Measurements from ENCODE around the gene COG8.

Gene COG8

DNA sequence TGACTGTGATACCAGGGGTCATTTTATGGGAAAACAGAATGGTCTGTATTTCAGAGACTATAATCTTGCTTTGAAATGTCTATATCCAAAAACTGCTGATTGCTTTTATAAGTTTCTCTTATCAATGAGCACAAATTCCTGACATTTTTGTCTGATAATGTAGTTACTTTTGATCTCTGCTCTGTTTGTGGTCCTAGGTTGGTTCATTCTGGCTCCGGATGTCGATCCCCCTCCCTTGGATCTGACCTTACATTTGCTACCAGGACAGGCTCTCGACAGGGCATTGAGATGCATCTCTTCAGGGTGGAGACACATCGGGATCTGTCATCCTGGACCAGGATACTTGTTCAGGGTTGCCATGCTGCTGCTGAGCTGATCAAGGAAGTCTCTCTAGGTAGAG, 55.5 kb downstream of the COG8 start:
- H3K79me2 ChIP-seq (ENCODE audit: insufficient read depth, low read length) = no peaks in the 10 kb centered on the region
- H3K27me3 ChIP-seq (ENCODE audit: low read length) = no peaks in the 10 kb centered on the region
- no peak overlapping the region for H3K9ac ChIP-seq (ENCODE audit: low read length)
- H2AFZ ChIP-seq (ENCODE audit: low read depth, low read length, severe bottlenecking) = no peak overlapping the region
- no peaks in the 10 kb centered on the region for H3F3A ChIP-seq (ENCODE audit: insufficient read depth)
- no peak overlapping the region for H3K27ac ChIP-seq (ENCODE audit: low read depth, low read length)
- H3K9me3 ChIP-seq (ENCODE audit: insufficient read depth, low read length) = no peaks in the 10 kb centered on the region
- H3K9me2 ChIP-seq (replicated peaks; ENCODE audit: insufficient read depth, low read length) = no peaks in the 10 kb centered on the region
- H4K20me1 ChIP-seq (ENCODE audit: low read depth, low read length) = no peaks in the 10 kb centered on the region
- H3K4me3 ChIP-seq (ENCODE audit: insufficient read depth, low read length, poor library complexity, severe bottlenecking) = no peak overlapping the region
- TF ChIP-seq, protein P1, sequence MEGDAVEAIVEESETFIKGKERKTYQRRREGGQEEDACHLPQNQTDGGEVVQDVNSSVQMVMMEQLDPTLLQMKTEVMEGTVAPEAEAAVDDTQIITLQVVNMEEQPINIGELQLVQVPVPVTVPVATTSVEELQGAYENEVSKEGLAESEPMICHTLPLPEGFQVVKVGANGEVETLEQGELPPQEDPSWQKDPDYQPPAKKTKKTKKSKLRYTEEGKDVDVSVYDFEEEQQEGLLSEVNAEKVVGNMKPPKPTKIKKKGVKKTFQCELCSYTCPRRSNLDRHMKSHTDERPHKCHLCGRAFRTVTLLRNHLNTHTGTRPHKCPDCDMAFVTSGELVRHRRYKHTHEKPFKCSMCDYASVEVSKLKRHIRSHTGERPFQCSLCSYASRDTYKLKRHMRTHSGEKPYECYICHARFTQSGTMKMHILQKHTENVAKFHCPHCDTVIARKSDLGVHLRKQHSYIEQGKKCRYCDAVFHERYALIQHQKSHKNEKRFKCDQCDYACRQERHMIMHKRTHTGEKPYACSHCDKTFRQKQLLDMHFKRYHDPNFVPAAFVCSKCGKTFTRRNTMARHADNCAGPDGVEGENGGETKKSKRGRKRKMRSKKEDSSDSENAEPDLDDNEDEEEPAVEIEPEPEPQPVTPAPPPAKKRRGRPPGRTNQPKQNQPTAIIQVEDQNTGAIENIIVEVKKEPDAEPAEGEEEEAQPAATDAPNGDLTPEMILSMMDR (IDR thresholded peaks at IDR 0.05; ENCODE audit: insufficient read depth, low read length, poor library complexity, severe bottlenecking) = no peak
- TF ChIP-seq EZH2phosphoT487 (conservative IDR thresholded peaks at IDR 0.05; ENCODE audit: low read length) = no peak
- H3K36me3 ChIP-seq (ENCODE audit: low read length) = no peaks in the 10 kb centered on the region; the same call in 1 of the 2 replicates
- no peak overlapping the region for H3K4me2 ChIP-seq (ENCODE audit: low read depth, low read length, poor library complexity, severe bottlenecking)

DNA sequence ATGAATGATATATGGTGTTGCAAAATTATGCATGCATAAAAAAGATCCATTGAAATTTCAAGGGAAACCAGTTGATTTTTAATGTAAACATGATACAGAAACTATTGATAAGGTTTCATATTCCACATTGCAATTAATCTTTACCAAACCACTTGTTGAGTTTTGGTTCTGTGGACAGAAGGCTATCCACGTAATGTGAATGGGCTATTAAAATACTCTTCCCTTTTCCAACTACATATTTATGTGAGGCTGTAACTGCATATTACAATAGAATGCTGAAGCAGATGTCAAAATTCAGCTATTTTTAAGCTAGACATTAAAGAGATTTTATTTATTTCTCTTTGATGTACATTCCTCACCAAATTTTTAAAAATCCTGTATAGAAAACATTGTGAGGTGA, 62.0 kb downstream of the COG8 start:
- H3F3A ChIP-seq (ENCODE audit: insufficient read depth) = peaks cover 4% of the 10 kb centered on the region; the same call in 1 of the 2 replicates
- H3K9me3 ChIP-seq (ENCODE audit: insufficient read depth, low read length) = no peaks in the 10 kb centered on the region
- H3K9me2 ChIP-seq (replicated peaks; ENCODE audit: insufficient read depth, low read length) = no peaks in the 10 kb centered on the region
- no peaks in the 10 kb centered on the region for H3K36me3 ChIP-seq (ENCODE audit: low read length)
- H3K27ac ChIP-seq (ENCODE audit: low read depth, low read length) = no peak overlapping the region
- H3K4me3 ChIP-seq (ENCODE audit: insufficient read depth, low read length, poor library complexity, severe bottlenecking) = no peak overlapping the region
- no peaks in the 10 kb centered on the region for H4K20me1 ChIP-seq (ENCODE audit: low read depth, low read length)
- no peak for TF ChIP-seq EZH2phosphoT487 (conservative IDR thresholded peaks at IDR 0.05; ENCODE audit: low read length)
- TF ChIP-seq, protein P1 (IDR thresholded peaks at IDR 0.05; ENCODE audit: insufficient read depth, low read length, poor library complexity, severe bottlenecking) = no peak
- H3K79me2 ChIP-seq (ENCODE audit: insufficient read depth, low read length) = no peaks in the 10 kb centered on the region
- no peaks in the 10 kb centered on the region for H3K27me3 ChIP-seq (ENCODE audit: low read length)
- no peak overlapping the region for H3K9ac ChIP-seq (ENCODE audit: low read length)
- no peak overlapping the region for H2AFZ ChIP-seq (ENCODE audit: low read depth, low read length, severe bottlenecking)
- no peak overlapping the region for H3K4me2 ChIP-seq (ENCODE audit: low read depth, low read length, poor library complexity, severe bottlenecking)

Data from SU-DHL-6 (cell line).